IgD-negative memory B cell (primary cell): ENCODE measurements around the gene MYCN. TPM values are rescaled to one million over a fixed set of nuclear protein-coding genes. Genes with fewer than 3 reads are reported as not detected.
"Not testable (repeated sequence)": the region's sequence is repeated elsewhere in the genome, so short reads cannot be mapped to it uniquely, and the experiment has no call there.

Experiments used
- H3K27ac Mint-ChIP-seq, 3 donors: one replicate each; pipeline ENCODE4 v1.8.0; 2020 to 2022; ENCODE audit warnings: mild to moderate bottlenecking in 3 of 3, mixed read lengths in 3 of 3, moderate library complexity in 1 of 3
- H3K27me3 Mint-ChIP-seq: one replicate; pipeline ENCODE4 v1.8.0; 2021; ENCODE audit warnings: mixed read lengths
- H3K36me3 Mint-ChIP-seq: one replicate; pipeline ENCODE4 v1.8.0; 2020; ENCODE audit warnings: mild to moderate bottlenecking, mixed read lengths
- H3K4me1 Mint-ChIP-seq, 3 donors: one replicate each; pipeline ENCODE4 v1.8.0; 2020 to 2022; ENCODE audit warnings: mixed read lengths in 3 of 3, mild to moderate bottlenecking in 1 of 3
- H3K4me3 Mint-ChIP-seq, 4 donors: one replicate each; pipeline ENCODE4 v1.8.0; 2020 to 2022; ENCODE audit warnings: mild to moderate bottlenecking in 4 of 4, mixed read lengths in 4 of 4, moderate library complexity in 3 of 4
- H3K9me3 Mint-ChIP-seq, 3 donors: one replicate each; pipeline ENCODE4 v1.8.0; 2020 to 2021; ENCODE audit warnings: mixed read lengths in 3 of 3, mild to moderate bottlenecking in 1 of 3
- polyA plus RNA-seq: library from polyadenylated mRNA; unstranded; fragments of 300-500 nt; fragmentation: Illumina TruSeq; gene quantifications from one replicate; pipeline ENCODE4 v1.2.3, GENCODE V29; 2021

MYCN gene
- polyA plus RNA-seq, 1 donor from 2014 or later = not detected

DNA sequence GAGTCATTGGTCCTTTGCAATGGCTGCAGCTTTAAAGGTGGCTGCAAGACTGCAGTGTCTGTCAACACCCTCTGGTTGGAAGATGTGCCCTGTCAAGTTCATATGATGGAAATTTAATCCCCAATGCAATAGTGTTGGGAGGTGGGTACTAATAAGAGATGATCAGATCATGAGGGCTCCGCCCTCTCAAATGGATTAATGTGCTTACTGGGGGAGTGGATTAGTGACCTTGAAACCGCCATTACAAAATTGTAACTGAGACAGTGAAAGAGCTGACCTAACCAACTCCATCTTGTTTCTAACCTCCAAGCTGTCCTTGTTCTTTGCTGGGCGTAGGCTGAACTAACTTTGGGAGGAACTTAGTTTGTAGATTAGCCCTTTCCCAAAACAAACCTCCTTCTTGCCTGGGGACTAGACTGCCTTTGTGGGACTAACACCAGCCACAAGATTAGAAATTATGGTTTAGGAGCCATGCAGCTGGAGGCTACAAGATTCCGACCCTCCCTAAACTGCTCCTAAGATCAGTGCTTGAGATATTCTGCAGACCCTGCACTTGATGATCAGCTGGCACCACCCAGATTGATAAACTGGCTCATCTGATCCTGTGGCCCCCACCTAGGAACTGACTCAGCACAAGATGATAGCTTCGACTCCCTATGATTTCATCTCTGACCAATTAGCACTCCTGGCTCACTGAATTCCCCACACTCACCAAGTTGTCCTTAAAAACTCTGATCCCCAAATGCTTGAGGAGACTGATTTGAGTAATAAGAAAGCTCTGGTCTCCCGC is 13.7 kb downstream of the MYCN start:
- Mint-ChIP-seq H3K36me3 (no peaks in the 10 kb centered on the region), H3K4me3 (no peak overlapping the region), H3K4me1 (no peaks in the 10 kb centered on the region), H3K27ac (no peak overlapping the region), H3K27me3 (peaks cover 5% of the 10 kb centered on the region), H3K9me3 (peaks cover 0 to 2% (median 0%) of the 10 kb centered on the region in 3 donors)

- no peaks in the 10 kb centered on the region for H3K36me3 Mint-ChIP-seq
- H3K4me3 Mint-ChIP-seq = no peak overlapping the region
- H3K27ac Mint-ChIP-seq = no peak overlapping the region
- H3K4me1 Mint-ChIP-seq = no peaks in the 10 kb centered on the region
- H3K27me3 Mint-ChIP-seq = peaks cover 6% of the 10 kb centered on the region
- peaks cover 0 to 2% (median 0%) of the 10 kb centered on the region in 3 donors for H3K9me3 Mint-ChIP-seq
Observed at GRCh38 chr2:15954761-15955160, 14.4 kb downstream of the MYCN start.

DNA sequence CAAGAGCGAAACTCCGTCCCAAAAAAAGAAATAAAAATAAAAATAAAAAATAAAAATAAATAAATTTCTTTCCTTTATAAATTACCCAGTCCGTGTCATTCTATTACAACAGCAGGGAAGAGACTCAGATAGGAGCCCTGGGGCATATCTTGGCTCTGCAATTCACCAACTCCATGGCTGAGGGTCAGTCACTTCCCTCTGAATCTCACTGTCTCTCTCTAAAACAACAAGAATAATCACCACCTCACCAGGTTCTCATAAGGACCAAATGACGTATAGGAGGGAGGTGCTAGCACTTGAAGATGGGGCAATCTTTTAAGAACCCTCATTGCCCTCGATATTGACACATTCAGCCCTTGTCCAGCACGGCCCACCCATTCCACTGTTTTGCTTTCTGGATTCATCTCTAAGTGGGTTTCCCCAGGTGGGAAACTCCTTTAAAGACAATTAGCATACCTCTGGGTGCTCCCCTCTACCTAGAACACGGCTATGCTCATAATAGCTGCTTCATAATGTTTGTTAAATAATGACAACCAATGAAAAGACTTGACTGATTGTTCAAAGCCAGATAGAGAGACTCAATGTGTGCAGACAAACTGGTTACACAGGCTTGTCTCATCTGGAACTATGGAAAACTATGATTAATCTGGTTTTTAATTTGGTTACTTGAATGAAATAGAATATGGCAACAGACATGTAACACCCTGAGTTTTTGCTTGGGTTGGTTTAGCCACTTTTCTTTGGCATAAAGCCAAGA is 15.1 kb downstream of the MYCN start:
- Mint-ChIP-seq H3K4me1 (no peaks in the 10 kb centered on the region), H3K9me3 (peaks cover 0 to 2% (median 0%) of the 10 kb centered on the region in 3 donors), H3K27me3 (peaks cover 10% of the 10 kb centered on the region), H3K36me3 (no peaks in the 10 kb centered on the region), H3K27ac (no peak overlapping the region), H3K4me3 (no peak overlapping the region)

GRCh38 chr2:15956230-15956629 is 15.9 kb downstream of the MYCN start:
- H3K27ac Mint-ChIP-seq = no peak overlapping the region

DNA sequence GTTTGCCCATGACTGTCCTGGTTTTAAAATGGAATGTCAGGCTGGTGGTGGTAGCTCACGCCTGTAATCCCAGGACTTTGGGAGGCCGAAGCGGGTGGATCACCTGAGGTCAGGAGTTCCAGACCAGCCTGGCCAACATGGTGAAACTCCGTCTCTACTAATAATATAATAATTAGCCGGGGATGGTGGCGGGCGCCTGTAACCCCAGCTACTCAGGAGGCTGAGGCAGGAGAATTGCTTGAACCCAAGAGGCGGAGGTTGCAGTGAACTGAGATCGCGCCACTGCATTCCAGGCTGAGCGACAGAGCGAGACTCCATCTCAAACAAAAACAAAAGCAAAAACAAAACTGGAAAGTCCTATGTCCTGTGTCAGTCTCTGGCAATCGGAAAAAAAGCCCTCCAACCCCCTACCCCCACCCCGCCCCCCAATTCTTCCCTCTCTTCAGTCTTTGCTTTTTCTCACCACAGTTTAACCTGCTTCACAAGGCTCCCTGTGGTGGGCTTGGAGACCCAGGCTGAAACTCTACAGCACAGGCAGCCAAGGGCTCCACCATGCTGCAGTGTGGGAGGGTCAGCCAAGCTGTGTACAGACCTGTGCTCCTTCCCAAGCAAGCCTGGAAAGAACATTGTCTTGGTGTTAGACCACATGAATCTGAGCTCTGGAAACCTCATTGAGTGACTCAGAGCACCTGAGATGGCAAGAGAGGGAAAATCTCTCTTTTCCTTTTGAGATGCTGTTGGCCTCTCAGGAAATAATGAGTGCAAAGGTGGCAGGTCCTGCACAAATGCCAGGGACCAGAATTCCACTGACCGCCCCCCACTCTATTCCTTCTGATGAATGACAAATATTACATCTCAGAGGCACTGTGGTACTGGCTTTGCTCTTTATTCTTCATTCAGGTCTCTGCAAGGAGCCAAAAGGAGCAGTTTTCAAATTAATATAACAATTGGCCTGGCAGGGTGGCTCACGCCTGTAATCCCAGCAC is 16.7 kb downstream of the MYCN start:
- Mint-ChIP-seq H3K9me3 (no peaks in the 10 kb centered on the region), H3K27me3 (peaks cover 10% of the 10 kb centered on the region), H3K4me1 (no peaks in the 10 kb centered on the region), H3K36me3 (no peaks in the 10 kb centered on the region), H3K4me3 (no peak overlapping the region), H3K27ac (no peak overlapping the region)

More at GRCh38 chr2:15956230-15956629, 15.9 kb downstream of the MYCN start:
- peaks cover 10% of the 10 kb centered on the region for H3K27me3 Mint-ChIP-seq
- no peaks in the 10 kb centered on the region for H3K9me3 Mint-ChIP-seq
- H3K36me3 Mint-ChIP-seq = no peaks in the 10 kb centered on the region
- no peaks in the 10 kb centered on the region for H3K4me1 Mint-ChIP-seq
- no peak overlapping the region for H3K4me3 Mint-ChIP-seq

GRCh38 chr2:15957881-15958713 is 17.7 kb downstream of the MYCN start:
- H3K4me1 Mint-ChIP-seq = no peaks in the 10 kb centered on the region
- peaks cover 10% of the 10 kb centered on the region for H3K27me3 Mint-ChIP-seq
- no peak overlapping the region for H3K4me3 Mint-ChIP-seq
- no peak overlapping the region for H3K27ac Mint-ChIP-seq
- H3K36me3 Mint-ChIP-seq = no peaks in the 10 kb centered on the region
- no peaks in the 10 kb centered on the region for H3K9me3 Mint-ChIP-seq

GRCh38 chr2:15959331-15960153 is 19.2 kb downstream of the MYCN start:
- peaks cover 0 to 1% (median 0%) of the 10 kb centered on the region in 3 donors for H3K4me1 Mint-ChIP-seq
- H3K36me3 Mint-ChIP-seq = peaks cover 1% of the 10 kb centered on the region
- H3K27me3 Mint-ChIP-seq = peaks cover 10% of the 10 kb centered on the region

GRCh38 chr2:15960154-15960520 is 19.8 kb downstream of the MYCN start:
- not testable (repeated sequence) for H3K27ac Mint-ChIP-seq, H3K4me3 Mint-ChIP-seq, H3K36me3 Mint-ChIP-seq, H3K9me3 Mint-ChIP-seq, H3K27me3 Mint-ChIP-seq, H3K4me1 Mint-ChIP-seq

More at GRCh38 chr2:15959331-15960153, 19.2 kb downstream of the MYCN start:
- H3K4me3 Mint-ChIP-seq = no peak overlapping the region
- H3K27ac Mint-ChIP-seq = peak overlapping the region in 1 of 3 donors; percentile 2
- no peaks in the 10 kb centered on the region for H3K9me3 Mint-ChIP-seq

DNA sequence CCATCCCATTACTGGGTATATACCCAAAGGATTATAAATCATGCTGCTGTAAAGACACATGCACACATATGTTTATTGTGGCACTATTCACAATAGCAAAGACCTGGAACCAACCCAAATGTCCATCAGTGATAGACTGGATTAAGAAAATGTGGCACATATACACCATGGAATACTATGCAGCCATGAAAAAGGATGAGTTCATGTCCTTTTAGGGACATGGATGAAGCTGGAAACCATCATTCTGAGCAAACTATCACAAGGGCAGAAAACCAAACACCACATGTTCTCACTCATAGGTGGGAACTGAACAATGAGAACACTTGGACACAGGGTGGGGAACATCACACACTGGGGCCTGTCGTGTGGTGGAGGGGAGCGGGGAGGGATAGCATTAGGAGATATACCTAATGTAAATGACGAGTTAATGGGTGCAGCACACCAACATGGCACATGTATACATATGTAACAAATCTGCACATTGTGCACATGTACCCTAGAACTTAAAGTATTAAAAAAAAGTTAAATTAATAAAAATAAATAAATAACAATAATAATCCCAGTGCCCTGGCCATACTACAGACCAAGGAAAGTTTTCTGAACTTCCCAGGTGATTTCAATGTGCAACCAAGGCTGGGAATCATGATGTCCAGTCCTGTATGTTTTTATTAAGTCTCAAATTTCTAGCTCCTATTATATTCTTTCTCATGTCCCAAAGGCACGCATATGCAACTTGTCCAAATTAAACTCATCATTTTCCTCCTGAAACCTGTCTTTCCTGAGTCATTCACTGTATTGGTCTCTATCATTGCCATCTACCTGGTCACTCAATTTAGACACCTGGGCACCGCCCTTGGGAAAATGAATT is 23.0 kb downstream of the MYCN start:
- H3K4me3 Mint-ChIP-seq, H3K27ac Mint-ChIP-seq, H3K4me1 Mint-ChIP-seq, H3K36me3 Mint-ChIP-seq, H3K9me3 Mint-ChIP-seq: not testable (repeated sequence)
- peaks cover 12% of the 10 kb centered on the region for H3K27me3 Mint-ChIP-seq

DNA sequence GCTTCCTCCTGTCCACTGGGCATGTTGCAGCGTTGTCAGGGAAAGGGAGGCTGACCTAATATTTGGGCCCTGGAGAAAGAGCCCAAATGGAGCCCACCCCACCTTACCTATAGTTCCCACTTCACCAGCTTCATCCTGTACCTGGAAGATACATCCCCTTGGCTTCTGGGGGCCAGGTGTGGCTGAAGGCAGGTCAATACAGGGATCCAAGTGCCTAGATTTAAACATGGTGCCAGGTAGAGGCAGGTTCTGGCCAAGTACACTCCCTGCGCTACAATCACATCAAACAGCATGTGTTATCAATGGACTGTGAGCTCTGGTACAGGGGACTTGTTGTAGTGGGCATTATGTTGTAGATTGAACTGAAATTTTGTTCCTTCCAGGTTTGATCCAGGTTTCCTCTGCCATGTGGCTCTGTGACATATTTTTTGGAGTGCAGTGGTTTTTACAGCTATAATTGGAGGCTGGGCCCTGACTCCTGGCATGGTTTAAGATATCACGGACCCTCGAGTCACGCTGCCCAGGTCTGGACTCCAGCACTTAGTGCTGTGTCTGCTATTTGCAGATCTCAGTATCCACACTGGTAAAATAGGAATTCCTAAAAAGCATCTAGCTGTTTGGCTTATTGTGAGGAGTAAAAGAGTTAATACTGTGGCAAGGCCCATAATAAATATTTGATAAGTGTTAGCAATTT is 23.8 kb downstream of the MYCN start:
- peaks cover 1 to 9% (median 6%) of the 10 kb centered on the region in 3 donors for H3K4me1 Mint-ChIP-seq
- no peaks in the 10 kb centered on the region for H3K9me3 Mint-ChIP-seq
- H3K4me3 Mint-ChIP-seq = no peak overlapping the region
- peaks cover 1% of the 10 kb centered on the region for H3K36me3 Mint-ChIP-seq
- peaks cover 11% of the 10 kb centered on the region for H3K27me3 Mint-ChIP-seq
- H3K27ac Mint-ChIP-seq = no peak overlapping the region

GRCh38 chr2:15964936-15965563 is 24.7 kb downstream of the MYCN start:
- peaks cover 4% of the 10 kb centered on the region for H3K27me3 Mint-ChIP-seq
- H3K4me1 Mint-ChIP-seq = peaks cover 1 to 9% (median 6%) of the 10 kb centered on the region in 3 donors
- H3K27ac Mint-ChIP-seq = no peak overlapping the region
- no peak overlapping the region for H3K4me3 Mint-ChIP-seq
- H3K36me3 Mint-ChIP-seq = peaks cover 1% of the 10 kb centered on the region
- H3K9me3 Mint-ChIP-seq = no peaks in the 10 kb centered on the region

DNA sequence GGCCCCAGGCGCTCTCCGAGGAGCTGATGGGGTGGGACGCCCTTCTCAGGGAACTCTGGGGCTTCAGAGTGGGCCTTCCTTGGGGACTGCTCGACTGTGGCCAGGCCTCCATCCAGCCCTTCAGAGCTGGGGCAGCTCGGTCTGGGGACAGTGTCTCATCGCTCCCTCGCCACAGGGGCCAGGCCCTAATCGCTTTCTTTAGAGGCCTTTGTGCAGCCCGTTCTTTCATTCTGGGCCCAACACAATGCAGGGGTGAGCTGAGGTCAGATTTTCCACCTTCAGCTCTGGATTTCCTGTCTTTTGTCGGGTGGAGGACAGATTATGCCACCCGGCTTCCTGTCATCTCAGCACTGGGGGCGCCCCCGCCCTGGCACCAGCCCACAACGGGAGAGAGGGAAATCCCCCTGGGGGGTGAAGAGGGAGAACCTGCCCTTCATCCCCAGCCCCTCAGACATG is 25.2 kb downstream of the MYCN start:
- Mint-ChIP-seq H3K9me3 (no peaks in the 10 kb centered on the region), H3K27me3 (peaks cover 7% of the 10 kb centered on the region), H3K4me3 (no peak overlapping the region), H3K4me1 (peaks cover 1 to 9% (median 6%) of the 10 kb centered on the region in 3 donors), H3K36me3 (peaks cover 1% of the 10 kb centered on the region), H3K27ac (peak overlapping the region in 1 of 3 donors; percentile 39)
